SK-N-DZ (cell line): ENCODE results near the gene UGT1A10.
A peak's percentile ranks its signal among the peaks of the same experiment; 100 is the strongest.

Experiments
- DNase-seq: peaks from one replicate; pipeline ENCODE4 v3.0.0-alpha.2; 2015; ENCODE audit warnings: low spot score

Gene UGT1A10

DNA sequence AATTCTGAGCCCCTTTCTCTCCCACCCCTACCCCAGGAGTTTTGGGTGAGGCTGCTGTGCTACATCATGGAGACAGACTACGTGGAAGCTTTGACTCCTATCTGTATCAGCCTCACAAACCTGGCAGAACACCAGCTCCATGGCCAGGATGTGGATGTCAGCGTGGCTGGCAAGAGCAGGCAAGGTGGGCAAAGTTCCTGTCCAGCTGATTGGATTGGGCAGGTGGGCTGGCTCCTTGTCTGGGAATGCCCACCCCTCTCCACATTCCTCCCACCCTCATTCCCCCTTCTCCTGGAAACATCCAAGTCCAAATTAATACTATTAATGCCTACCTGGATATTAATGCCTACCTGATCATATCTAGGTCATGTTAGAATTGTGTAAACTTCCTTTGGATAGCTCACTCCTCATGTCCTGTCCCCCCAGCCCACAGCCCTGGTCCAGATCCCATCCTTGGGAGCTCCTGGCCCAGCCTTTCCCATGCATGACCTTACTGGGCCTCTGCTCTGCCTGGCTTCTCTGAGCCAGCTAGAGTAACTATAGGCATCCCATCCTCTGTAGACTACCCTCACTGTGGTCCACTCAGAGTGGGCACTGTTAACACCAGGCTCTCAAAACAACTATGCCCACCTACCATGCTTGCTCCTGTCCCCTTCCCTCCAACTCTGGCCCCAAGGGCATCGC lies 166.0 kb downstream of the UGT1A10 start:
- no peak for DNase-seq

DNA sequence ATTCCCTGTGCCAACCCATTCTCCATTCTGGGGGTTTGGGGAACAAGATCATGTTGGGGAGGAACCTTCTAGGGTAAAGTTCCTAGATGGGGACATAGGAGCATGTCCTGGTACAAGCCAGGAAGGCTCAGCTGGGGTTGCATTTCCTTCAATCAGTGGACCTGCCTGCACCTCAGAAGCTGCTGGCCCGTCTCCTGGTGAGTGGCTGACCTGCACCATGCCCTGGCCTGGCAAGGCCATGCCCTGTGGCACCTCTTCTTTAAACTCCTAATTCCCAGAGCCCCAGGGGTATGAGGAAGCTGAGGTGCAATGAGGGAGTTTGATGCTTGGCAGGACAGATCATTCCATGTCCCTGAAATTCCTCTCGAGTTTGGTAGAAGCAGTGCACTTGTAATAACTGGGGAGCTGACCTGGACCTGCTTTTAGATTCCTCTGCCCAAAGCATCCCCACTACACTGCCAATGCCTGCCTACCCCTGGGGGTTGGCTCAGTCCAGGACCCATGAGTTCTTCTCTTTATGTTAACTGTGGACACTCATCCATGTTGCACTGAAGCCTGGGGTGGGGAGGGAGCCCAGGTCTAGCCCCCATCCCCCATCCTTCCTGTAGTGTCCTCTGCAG lies 167.2 kb downstream of the UGT1A10 start:
- no peak for DNase-seq

DNA sequence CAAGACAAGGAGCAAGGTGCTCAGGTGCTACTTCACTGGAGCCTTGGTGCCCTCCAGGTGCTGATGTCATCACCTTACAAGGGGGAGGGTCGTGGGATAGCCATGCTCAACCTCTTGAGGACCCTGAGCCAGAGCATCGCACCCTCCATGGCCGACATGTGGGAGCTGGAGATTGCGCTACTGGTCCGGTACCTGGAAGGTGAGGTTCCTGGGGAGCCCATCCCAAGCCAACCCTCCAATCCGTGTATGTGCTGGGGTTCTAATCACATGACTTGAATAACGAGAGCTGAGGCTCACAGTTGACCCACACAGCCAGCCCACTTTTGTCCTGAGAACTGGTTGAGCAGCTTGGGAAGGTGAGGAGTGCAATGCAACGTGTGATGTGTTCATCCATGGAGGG lies 167.7 kb downstream of the UGT1A10 start:
- no peak for DNase-seq

DNA sequence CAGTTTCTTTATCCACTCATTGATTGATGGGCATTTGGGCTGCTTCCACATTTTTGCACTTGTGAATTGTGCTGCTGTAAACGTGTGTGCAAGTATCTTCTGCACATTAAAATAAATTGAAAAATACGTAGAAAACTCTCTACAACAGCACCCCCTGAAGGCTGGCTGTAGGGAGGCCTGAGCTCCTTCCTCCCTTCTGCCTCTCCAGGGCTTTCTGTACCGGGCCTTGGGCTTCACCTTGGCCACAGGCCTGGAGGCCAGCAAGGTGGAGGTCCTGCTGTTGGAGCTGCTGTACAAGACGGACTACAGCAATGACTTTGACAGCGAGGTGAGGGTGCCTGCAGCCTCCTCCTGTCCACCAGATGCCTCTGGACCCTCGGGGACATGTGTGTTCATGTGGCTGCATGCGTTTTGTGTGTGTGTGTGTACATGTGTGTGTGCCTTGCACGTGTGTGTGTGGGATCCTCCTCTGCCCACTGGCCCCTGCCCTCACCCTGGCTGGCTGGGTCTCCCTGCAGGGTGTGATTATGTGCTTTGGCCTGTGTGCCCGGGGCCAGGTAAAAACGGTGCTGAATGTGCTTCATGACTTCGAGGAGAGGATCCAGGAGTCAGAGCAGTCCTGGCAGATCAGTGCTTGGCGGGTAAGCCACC lies 171.1 kb downstream of the UGT1A10 start:
- DNase-seq = no peak

DNA sequence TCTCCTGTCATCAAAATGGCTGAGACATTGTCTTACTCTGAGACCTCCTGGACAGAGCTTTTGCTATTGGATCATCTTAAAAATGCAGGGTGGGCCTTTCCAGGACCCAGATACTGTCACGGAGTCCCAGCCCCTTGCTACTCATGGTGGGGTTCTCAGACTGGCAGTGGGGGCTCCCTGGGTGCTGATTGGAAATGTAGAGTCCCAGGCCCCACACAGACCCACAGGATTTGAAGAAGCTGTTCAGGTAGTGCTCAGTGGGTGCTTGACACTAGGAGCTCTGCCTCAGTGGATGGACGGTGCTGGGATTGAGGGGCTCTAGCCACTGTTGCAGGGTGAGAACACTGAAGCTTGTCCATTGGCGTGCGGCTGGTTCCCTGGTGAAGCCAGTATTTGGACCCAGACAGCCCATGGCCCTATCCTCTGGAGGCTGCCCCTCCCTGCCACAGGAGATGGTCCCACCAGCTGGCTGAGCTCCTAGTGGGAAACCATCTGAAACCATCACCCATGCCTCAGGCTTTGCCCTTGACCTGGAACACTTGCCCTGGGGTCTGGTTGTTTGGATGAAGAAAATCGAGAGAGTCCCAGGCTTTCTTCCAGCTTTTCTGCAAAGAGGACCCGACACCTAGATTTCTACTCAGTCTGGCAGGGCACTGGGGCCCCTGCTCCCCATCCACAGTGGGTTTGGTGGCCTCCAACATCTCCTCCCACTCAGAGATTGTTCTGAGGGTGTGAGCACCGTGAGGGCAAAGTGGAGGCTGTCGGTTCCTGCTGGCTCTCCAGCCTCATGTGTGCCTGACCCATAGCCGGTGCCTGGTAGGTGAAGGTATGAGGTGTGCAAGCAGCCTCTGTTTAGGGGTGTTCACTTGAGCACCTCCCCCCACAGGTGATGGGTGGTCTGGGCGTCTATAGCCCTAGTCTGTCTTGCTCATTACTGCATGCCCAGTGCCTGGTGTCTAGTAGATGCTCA lies 172.0 kb downstream of the UGT1A10 start:
- no peak for DNase-seq

DNA sequence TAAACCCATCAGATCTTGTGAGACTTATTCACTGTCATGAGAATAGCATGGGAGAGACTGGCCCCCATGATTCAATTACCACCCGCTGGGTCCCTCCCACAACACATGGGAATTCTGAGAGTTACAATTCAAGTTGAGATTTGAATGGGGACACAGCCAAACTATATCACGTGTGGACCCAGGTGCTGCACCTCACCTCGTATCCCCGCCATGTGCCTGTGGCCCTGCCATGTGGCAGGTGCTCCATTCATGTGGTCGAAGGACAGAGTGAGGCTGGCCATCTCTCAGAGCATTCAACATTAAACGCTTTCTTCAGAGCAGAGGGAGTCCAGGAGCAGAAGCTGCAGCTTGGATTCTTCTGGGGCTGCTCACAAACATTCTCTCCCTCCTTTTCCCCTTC lies 174.1 kb downstream of the UGT1A10 start:
- DNase-seq = no peak

DNA sequence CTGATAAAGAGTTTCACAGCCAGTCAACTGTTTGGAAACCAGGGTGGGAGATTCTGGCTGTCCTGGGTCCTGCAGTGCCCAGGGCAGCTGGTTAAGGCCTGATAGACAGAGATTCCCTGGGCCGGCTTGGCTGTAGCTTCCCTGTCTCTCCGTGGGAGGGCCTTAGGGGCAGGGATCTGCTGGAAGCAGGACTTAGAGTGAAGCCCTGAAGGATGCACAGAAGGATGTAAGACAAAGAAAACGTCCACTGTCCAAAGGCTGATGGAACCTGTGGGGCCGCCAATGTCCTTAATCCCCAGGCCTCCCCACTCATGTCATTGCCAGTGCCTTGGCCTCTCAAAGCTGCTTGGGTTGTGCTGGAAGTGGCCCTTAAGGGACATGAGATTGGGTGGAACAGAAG lies 174.8 kb downstream of the UGT1A10 start:
- DNase-seq = no peak

DNA sequence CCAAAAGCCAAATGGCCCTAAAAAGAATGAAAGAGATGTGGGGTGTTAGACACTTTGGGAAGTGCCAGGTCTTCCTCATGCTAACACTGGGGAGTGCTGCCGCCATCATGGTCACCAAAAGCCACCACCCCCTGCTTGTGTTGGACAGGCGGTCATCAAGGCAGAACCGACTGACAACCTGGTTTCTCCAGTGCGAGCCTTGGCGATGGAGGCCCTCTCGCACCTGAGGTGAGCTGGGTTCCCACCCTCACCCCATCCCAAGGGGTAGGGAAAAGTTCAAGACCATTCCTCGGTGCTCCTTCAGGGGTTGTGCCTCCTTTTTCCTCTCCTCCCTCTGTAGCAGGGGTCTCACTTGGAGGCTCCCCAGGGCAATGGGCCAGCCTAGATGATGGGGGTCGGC lies 175.5 kb downstream of the UGT1A10 start:
- DNase-seq = no peak

DNA sequence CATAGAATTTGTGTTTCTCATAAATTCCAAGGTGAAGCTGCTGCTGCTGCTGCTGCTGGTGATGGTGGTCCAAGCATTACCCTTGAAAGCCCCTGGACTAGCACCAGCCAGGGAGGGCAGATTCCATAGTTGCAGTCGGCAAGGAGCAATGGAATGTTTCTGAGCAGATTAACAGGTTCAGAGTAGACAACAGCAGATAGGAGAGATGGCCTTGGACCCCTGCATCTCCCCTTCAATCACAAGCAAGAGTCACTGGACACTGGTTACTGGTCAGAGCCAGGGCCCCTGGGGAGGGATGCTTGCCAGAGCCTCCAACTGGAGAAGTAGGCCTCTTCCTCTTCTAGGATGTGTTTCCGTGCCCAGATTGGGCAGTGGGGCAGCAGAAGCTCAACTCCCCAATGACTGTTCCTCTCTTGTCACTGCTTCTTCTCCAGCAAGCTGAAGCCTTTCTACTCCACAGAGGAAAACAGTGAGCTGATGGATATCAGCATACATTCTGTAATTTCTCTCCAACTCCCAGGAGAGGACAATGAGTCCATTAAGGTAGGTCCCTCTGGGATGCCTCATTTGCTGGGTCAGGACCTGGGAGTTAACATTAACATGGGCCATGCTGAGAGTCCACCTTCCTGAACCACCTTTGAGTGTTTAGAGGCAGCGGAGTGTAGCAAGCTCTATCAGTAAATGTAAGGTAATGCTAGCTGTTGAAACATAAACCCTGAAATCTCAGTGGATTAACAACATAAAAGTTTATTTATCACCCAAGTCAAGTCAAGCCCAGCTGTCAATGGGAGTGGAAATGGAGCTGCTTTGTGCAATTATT lies 177.2 kb downstream of the UGT1A10 start:
- no peak for DNase-seq

DNA sequence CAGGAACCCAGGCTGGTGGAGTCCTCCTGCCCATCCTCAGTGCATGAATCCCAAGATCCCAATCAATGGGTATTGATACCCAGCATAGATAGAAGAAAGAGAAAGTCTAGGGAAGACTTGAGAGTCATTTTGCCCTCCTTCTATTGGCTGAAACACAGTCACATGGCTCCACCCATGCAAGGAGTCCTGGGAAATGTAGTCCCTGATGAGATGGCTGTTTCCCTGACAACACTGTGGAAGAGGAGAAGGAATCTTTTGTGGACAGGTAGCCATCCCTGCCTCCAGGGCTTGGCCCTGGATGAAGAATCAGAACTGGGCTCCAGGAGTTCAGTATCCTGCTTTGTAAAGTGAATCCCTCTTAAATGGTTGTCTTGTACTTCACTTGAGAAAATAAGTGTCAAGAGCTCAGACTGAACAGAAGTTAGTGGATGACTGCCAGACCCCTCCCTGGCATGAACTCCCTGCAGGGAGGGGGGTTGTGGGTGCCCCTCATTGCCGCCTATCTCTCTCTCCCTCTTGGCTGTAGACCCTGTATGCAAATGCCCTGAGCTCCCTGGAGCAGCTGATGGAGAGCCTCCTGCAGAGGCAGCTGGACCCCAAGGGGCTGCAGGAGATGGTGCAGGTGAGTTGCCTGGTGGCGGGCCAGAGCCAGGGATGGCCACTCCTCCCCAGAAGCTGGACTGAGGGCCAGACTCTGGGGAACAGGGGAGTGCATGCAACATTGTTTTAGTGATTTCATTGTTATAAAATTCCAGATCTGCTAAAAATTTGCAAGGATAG lies 178.0 kb downstream of the UGT1A10 start:
- DNase-seq = no peak

DNA sequence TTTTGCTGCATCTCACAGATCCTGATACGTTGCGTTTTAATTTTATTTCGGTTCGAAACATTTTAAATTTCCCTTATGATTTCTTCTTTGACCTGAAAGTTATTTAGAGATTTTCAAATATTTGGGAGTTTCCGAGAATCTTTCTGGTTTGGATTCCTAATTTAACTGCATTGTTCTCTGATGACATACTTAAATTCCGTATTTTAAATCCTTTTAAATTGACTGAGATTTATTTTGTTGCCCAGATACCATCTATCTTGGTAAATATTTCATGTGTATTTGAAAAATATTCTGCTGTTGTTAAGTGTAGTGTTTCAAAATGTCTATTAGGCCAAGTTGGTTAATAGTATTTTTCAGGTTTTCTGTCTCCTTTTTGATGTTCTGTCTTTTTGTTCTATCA lies 179.6 kb downstream of the UGT1A10 start:
- DNase-seq = no peak

DNA sequence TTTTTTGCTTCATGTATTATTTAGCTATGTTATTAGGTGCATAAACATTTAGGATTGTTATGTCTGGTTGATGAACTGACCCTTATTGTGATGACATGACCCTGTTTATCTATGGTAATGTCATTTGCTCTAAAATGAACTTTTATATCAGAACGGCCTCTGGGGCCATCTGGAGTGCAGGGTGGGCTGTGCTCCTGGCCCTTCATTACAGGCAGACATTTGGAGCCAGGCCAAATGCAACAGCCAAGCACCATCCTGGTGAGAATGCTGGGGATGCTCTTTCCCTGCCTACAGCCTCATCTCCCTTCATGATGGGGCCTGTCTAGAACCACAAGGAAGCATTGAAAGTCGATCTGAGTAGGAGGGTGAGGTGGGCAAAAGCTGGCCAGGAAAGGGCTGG lies 180.1 kb downstream of the UGT1A10 start:
- peak; percentile 56 for DNase-seq

DNA sequence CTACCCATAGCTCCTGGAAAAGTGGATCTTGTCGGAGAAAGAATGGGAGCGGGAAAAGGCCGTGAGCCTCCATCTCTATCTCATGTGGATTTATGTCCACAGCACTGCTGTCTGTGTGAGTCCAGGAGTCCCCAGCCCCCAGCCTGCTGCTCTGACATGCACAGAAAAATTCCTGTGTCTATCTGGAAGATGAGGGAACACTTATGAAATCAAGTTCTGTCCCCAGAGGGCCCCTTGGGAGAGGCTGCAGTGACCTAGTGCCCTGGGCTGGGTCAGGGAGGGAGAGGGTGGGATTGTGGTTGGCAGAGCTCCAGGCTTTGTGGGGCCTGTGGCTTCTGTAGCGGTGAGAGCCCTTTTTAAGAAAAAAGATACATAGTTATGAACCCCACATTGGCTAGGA lies 180.5 kb downstream of the UGT1A10 start:
- DNase-seq = peak; percentile 35

DNA sequence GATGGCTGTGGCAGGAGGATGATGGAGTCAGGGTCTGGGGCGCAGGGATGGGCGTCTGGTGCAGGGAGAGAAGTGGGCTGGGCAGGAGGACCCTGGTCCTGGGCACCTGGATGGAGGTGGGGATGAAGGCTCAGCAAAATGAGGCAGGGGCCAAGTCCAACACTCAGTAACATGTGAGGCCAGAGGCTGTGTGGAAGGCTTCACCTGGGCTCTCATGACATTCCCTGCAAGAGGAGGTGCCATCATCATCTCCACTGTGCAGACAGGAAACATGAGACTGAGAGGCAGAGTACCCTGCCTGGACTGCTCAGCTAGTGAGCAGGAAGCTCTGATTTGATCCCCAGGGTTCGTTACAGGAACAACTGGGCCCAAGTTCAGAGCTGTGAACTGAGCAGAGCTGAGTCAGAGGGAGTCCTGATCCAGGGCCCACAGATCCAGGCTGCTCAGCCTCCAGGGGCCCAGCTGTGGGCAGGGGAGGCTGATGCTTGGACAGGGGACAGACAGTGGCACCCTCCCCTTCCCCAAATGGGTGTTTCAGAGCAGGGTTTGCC lies 181.2 kb downstream of the UGT1A10 start:
- DNase-seq = no peak

DNA sequence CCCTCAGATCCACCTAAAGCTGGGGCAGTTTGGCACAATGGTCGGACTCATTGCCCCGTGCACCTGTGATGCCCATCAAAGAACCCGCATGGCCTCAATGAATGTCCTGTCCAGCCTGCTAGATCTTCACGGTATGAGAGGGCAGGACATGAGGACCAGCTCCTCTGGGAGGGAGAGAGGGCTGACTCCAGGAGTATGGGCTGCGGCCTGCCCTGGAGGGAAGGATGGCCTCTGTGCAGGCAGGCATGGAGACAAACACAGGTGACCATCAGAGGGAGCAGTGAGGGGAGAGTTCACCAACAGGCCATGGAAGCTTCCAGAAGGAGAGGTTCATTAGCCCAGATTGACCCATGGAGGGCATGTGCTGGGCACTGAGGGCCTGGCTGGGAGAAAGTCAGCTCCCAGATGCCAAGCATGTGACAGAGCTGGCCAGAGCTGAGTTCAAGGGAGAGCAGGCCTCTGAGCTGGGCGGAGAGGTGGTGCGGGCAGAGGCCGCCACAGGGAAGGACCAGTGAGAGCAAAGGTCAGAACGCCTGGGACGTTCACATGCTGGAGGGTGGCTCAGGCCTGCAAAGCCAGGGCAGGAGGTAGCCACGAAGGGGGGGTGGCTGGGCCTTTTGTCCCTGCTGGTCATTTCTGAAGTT lies 181.9 kb downstream of the UGT1A10 start:
- DNase-seq = no peak

DNA sequence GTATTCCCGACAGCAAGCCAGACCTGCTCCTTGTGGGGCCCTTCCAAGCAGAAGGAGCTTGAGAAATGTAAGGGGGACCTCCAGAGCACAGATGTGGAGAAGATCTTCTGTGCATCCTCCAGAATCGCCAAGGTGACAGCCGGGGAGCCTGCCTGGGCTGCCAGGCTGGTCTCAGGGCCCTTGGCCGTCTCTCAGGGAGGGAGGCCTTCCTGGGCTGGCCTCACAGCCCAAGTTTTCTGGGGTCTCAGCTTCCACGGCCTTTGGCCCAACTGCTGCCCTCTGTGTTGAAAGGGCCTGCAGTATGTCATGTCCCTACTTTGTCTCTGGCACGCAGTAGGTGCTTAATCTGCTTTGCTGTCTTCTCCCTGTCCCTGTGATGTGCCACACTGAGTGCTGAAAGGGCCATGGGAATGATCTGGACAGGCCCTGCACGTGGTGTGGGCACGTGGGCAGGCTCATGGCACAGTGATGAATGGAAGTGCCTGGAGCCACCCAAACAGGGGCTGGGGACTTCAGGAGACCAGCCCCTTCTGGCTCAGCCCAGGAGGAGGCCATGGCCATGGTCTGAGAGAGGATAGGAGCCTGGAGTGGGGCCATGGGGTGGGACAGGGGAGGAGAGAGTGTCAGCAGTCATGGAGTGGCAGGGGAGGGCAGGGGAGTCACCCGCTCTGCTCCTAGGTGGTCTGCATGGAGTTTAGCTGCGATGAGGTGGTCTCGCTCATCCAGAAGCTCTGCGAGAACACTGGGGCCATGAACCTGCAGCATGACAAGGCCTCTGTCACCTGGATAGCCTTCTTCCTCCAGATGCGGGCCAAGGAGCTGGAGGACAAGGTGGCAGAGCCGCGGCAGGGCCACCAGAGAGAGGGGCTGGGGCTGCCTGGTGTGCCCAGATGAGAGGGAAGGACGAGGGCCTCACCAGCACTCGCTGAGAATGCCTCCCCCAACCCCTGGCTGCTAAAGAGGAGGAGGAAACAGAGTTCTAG lies 182.7 kb downstream of the UGT1A10 start:
- no peak for DNase-seq

DNA sequence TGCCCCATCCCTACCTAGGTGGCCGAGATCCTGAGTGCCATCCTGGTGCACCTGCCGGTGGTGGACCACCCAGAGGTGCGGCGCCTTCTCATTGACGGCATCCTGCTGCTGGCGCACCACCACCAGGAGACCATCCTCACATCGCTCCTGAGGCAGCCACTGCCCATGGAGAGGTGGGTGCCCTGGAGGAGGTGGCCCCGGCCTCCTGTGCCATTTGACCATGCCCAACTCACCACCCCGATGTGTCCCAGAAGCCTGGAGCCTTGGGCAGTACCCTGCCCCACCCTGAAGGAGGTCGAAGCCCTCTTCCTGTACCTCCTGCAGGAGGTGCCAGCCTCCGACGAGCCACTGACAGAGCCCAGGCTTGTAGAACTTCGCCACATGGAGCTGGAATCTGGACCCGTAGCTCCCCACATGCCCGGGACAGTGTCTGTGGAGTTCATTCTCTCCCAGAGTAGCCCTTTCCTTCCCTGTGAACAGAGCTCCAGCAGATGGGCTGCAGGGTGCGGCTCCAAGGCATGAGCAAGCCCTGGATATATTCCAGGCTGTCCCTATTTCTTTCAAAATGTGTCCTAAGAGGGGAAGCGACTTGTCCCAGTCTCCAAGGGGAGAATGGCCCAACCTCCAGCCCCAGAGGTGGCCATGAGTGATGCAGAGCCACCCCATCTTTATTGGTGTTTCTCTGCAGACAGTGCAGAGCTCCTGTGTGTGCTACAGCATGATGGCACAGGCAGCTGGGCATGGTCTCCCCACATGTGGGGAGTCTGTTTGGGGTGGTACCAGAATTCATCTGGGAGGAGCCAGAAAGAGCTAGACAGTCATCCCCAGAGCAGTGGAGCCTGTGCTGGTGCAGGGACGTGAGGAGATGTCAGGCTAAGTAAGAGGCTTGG lies 183.9 kb downstream of the UGT1A10 start:
- no peak for DNase-seq
